ENCODE measurements around the gene PDZD7.

- TF ChIP-seq RFX5 (IDR thresholded peaks at IDR 0.05; ENCODE audit: borderline replicate concordance, low read depth, low read length) (no peak), TCF12 (IDR thresholded peaks at IDR 0.05; ENCODE audit: low read depth, low read length) (no peak)
These were observed 53.5 kb downstream of the PDZD7 start for GRCh38 chr10:100977436-100977835.

All from H1 (cell line).